Neural cell (in vitro differentiated cells): Measurements from ENCODE around the gene NPAS3. TPM values are rescaled to one million over a fixed set of nuclear protein-coding genes. Genes with fewer than 3 reads are reported as not detected.

Experiments
- H2AFZ ChIP-seq: fragments of 200-600, 300-800 bp; sonication (generic), shearing (Covaris generic); 2 replicates; pipeline ENCODE4 v1.6.0; 2014; ENCODE audit warnings: low read depth, mild to moderate bottlenecking, antibody characterized with exemption, low read length, moderate library complexity
- H3F3A ChIP-seq: fragments of 200-600 bp; shearing (Covaris generic); 2 replicates; pipeline ENCODE4 v1.6.1; 2016; ENCODE audit warnings: mild to moderate bottlenecking, moderate library complexity, mixed read lengths, antibody characterized with exemption, low read length; ENCODE audit not compliant: insufficient read depth, poor library complexity, severe bottlenecking
- H3K27ac ChIP-seq: fragments of 200-600, 300-800 bp; sonication (generic), shearing (Covaris generic); 2 replicates; pipeline ENCODE4 v1.5.1; 2014; ENCODE audit warnings: mild to moderate bottlenecking, low read length, moderate library complexity
- H3K27me3 ChIP-seq: fragments of 300-800, 200-600 bp; sonication (generic), shearing (Covaris generic); 2 replicates; pipeline ENCODE4 v1.6.0; 2014; ENCODE audit warnings: mild to moderate bottlenecking, low read depth, low read length, moderate library complexity; ENCODE audit not compliant: insufficient read depth
- H3K36me3 ChIP-seq: fragments of 300-800, 200-600 bp; sonication (generic), shearing (Covaris generic); 2 replicates; pipeline ENCODE4 v1.5.1; 2014; ENCODE audit warnings: mild to moderate bottlenecking, antibody characterized with exemption, low read length, moderate library complexity; ENCODE audit not compliant: insufficient read depth
- H3K4me2 ChIP-seq: fragments of 300-800, 200-600 bp; sonication (generic), shearing (Covaris generic); 2 replicates; pipeline ENCODE4 v1.6.0; 2014; ENCODE audit warnings: mild to moderate bottlenecking, low read length
- H3K4me3 ChIP-seq: fragments of 300-800, 200-600 bp; sonication (generic), shearing (Covaris generic); 2 replicates; pipeline ENCODE4 v1.5.1; 2014; ENCODE audit warnings: mild to moderate bottlenecking, low read length, moderate library complexity
- H3K79me2 ChIP-seq: fragments of 200-600 bp; shearing (Covaris generic); replicated peaks from 2 replicates; pipeline ENCODE4 v1.6.0; 2014; ENCODE audit warnings: mild to moderate bottlenecking, low read length, moderate library complexity; ENCODE audit not compliant: insufficient read depth
- H3K9ac ChIP-seq: fragments of 300-800, 200-600 bp; sonication (generic), shearing (Covaris generic); 2 replicates; pipeline ENCODE4 v1.6.1; 2016; ENCODE audit warnings: mild to moderate bottlenecking, low read length, mixed read lengths
- H3K9me2 ChIP-seq: fragments of 200-600 bp; shearing (Covaris generic); 2 replicates; pipeline ENCODE4 v1.6.1; 2016; ENCODE audit warnings: mild to moderate bottlenecking, low read length, mixed read lengths; ENCODE audit not compliant: insufficient read depth
- H3K9me3 ChIP-seq: fragments of 200-600, 300-800 bp; sonication (generic), shearing (Covaris generic); 2 replicates; pipeline ENCODE4 v1.6.1; 2016; ENCODE audit warnings: mild to moderate bottlenecking, mixed run types, low read length, moderate library complexity, mixed read lengths
- H4K20me1 ChIP-seq: fragments of 200-600 bp; shearing (Covaris generic); 2 replicates; pipeline ENCODE4 v1.6.1; 2016; ENCODE audit warnings: mild to moderate bottlenecking, mixed run types; ENCODE audit not compliant: insufficient read depth
- CTCF ChIP-seq: fragments of 450-650 bp; IDR thresholded peaks from 2 replicates; pipeline ENCODE4 v1.5.1; 2014; ENCODE audit warnings: antibody characterized with exemption, mild to moderate bottlenecking, moderate library complexity; ENCODE audit not compliant: poor library complexity, severe bottlenecking
- EP300 ChIP-seq: fragments of 450-650 bp; conservative IDR thresholded peaks from 2 replicates; pipeline ENCODE4 v1.6.1; 2014; ENCODE audit warnings: antibody characterized with exemption, mild to moderate bottlenecking, moderate library complexity; ENCODE audit not compliant: poor library complexity, severe bottlenecking
- EZH2 ChIP-seq: fragments of 200-600, 300-800 bp; shearing (Covaris generic), sonication (generic); IDR thresholded peaks from 2 replicates; pipeline ENCODE4 v1.6.1; 2014; ENCODE audit warnings: antibody characterized with exemption, low read length, borderline replicate concordance, mild to moderate bottlenecking; ENCODE audit not compliant: insufficient read depth, poor library complexity, severe bottlenecking
- MXI1 ChIP-seq: fragments of 450-650 bp; conservative IDR thresholded peaks from 2 replicates; pipeline ENCODE4 v1.6.1; 2014; ENCODE audit warnings: antibody characterized with exemption, mild to moderate bottlenecking; ENCODE audit not compliant: poor library complexity, severe bottlenecking
- POLR2AphosphoS5 ChIP-seq: IDR thresholded peaks from 2 replicates; pipeline ENCODE4 v1.6.1; 2012
- RAD21 ChIP-seq: fragments of 450-650 bp; conservative IDR thresholded peaks from 2 replicates; pipeline ENCODE4 v1.6.1; 2014; ENCODE audit warnings: antibody characterized with exemption, mild to moderate bottlenecking, moderate library complexity
- REST ChIP-seq: IDR thresholded peaks from 2 replicates; pipeline ENCODE4 v1.6.1; 2012; ENCODE audit warnings: borderline replicate concordance
- SMC3 ChIP-seq: fragments of 450-650 bp; conservative IDR thresholded peaks from 2 replicates; pipeline ENCODE4 v1.6.1; 2014; ENCODE audit warnings: antibody characterized with exemption, mild to moderate bottlenecking, moderate library complexity; ENCODE audit not compliant: poor library complexity
- TAF1 ChIP-seq: IDR thresholded peaks from 2 replicates; pipeline ENCODE4 v1.6.1; 2012; ENCODE audit warnings: low read depth
- polyA plus RNA-seq: library from polyadenylated mRNA; depleted of rRNA; stranded (reverse); fragments of >200 nt; gene quantifications from 2 replicates; pipeline ENCODE4 v1.2.3, GENCODE V29; 2014

The NPAS3 gene
- polyA plus RNA-seq, 1 donor from 2014 or later, result 1.3 TPM

GRCh38 chr14:33509454-33509853 is 570.8 kb downstream of the NPAS3 start:
- H3K9me3 ChIP-seq, result no peaks in the 10 kb centered on the region
- H3K9me2 ChIP-seq, result no peaks in the 10 kb centered on the region
- H4K20me1 ChIP-seq, result no peaks in the 10 kb centered on the region
- no peaks in the 10 kb centered on the region for H3F3A ChIP-seq
- no peaks in the 10 kb centered on the region for H3K36me3 ChIP-seq
- no peaks in the 10 kb centered on the region for H3K27me3 ChIP-seq
- H3K27ac ChIP-seq, result no peak overlapping the region
- H3K4me3 ChIP-seq, result no peak overlapping the region
- TF ChIP-seq SMC3, result no peak
- no peak for TF ChIP-seq EZH2
- no peak for TF ChIP-seq POLR2AphosphoS5
- TF ChIP-seq RAD21, result no peak
- TF ChIP-seq MXI1, result no peak
- TF ChIP-seq EP300, result no peak
- no peak for TF ChIP-seq CTCF
- no peak for TF ChIP-seq REST
- TF ChIP-seq TAF1, result no peak
- H3K4me2 ChIP-seq, result no peak overlapping the region
- H2AFZ ChIP-seq, result no peak overlapping the region
- no peak overlapping the region for H3K9ac ChIP-seq
- H3K79me2 ChIP-seq, result no peaks in the 10 kb centered on the region

- Histone ChIP-seq H3K4me2 (no peak overlapping the region), H3K9me2 (no peaks in the 10 kb centered on the region), H3K9ac (no peak overlapping the region), H3K27me3 (no peaks in the 10 kb centered on the region), H3K79me2 (no peaks in the 10 kb centered on the region), H3K4me3 (no peak overlapping the region), H3F3A (no peaks in the 10 kb centered on the region), H4K20me1 (no peaks in the 10 kb centered on the region), H3K36me3 (no peaks in the 10 kb centered on the region), H3K27ac (no peak overlapping the region), H3K9me3 (no peaks in the 10 kb centered on the region), H2AFZ (no peak overlapping the region)
- TF ChIP-seq EZH2 (no peak), SMC3 (no peak), REST (no peak), EP300 (no peak), POLR2AphosphoS5 (no peak), TAF1 (no peak), CTCF (no peak), RAD21 (no peak)
Observed at GRCh38 chr14:33510063-33510481, 571.4 kb downstream of the NPAS3 start.
